ENCODE results near the gene HOXD1.

HOXD1 gene

DNA sequence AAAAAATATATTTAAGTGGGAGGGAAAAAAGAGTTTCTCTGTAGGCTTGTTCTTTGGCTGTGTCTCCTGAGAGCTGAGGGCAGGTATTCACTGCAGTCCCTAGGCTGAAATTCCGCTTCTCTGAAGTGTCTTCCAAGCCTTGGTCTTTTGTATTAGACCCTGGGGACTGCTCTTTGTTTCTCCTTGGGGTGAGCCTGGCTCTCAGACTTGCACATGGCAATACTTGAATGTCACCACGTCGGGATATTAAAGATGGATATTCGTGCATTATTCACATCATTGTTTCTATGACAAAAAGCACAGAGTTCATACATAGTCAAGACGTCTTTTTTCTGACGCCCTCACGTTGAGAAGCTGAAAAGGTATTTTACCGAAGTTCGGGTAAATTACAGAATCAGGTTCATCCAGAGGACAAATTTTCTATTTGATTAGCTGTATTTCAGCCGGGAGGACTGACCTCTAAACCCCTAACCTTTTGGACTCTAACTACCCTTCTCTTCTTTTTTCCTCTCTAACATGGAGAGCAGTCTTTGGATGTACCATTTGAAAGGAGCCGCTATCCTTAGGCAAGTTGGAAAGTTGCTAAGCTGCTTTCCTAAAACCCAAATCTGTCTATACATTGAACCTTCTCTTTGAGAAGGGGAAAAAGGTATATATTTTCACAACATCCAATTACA, 33.8 kb upstream of the HOXD1 start:
- DNase-seq: no peak

DNA sequence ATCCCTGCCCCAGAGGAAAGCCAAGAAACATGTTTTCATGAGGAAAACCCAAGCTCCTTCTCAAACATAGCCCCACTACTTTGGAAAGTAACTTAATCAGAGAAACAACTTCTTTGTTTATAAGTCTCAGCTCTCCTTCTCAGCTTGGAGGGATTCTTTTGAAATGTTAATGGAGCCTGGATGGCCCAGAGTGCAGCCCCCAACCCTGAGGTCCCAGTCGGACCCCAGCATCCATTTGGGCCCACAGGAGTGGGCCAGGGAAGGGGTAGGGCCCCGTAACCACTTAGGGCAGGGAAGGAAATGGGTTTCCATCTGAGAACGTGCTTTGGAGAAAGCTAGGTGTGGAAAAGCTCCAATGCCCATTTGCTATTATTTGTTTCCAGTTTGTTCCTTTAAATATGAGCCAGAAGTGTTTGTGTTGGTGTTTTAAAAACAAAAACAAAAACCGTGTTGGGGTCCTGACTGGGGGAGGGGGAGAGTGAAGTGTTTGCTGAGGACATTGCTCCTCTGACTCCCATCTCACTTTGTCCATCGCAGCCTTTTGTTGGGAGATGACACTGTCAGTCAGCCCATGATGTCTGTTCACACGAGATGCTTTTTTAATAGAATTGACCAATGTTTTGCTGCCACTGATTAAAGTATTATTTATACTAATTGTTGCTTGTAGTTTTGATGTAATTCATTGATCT, 33.0 kb upstream of the HOXD1 start:
- no peak for DNase-seq

DNA sequence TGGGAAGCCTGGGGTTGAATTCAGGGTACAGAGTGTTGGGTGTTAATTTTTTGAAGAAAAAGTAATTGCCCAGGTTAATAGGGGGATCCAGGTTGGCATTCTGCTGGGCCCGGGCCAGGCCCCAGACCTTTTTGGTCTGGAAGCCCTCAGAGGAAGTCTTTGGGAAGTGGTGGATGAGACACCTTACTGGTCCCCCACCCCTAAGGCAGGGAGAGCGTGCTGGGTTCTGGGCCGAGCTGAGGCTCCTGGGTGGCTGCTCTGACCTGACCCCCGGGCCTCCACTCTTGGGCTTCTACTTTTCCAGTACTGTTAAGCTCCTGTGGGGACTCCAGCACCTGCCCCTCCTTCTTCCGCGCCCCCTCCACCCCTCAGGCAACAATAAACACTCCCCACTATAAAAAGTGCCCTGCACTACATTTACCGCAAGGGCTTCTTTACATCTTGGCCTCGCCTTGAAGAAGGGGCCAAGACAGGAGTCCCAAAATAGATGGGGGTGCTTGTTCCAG, 32.1 kb upstream of the HOXD1 start:
- no peak for DNase-seq

DNA sequence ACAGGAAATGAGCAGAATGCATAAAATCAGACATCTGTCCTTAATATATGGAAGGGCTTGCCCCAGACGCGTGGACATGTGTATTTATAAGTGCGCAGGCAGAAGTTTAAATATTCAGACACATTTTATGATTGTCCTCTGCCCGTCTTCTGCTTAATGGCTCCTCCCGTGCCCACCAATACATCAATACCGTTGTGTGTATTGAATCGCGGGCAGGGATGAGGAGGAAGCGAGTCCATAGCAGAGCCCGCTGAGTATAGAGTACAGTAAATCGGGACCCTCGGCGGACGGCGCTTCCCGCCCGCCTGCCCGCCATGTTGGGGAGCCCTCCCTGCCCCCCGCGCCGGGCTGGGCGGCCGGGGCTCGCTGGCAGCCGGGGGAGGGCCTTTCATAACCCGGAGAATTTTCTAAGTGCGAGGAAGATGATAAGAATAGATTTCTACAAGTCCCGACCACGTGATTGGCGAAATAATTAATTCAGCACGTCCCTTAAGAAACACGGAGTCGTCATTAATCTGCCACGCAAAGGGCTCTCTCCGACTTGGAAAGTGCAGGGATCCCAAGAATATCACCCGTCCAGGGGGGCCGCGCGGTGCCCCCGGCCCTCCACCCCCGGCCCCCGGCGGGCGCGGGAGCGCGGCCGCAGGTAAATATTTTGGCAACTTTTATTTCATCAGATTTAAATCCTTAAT, 31.5 kb upstream of the HOXD1 start, which contains the start of gene HOXD3:
Gene HOXD3 (plus strand): TSS at position 501 of the 692 bp plus-strand sequence. CDS start 11,808 bp downstream, outside the sequence.
- DNase-seq: no peak

DNA sequence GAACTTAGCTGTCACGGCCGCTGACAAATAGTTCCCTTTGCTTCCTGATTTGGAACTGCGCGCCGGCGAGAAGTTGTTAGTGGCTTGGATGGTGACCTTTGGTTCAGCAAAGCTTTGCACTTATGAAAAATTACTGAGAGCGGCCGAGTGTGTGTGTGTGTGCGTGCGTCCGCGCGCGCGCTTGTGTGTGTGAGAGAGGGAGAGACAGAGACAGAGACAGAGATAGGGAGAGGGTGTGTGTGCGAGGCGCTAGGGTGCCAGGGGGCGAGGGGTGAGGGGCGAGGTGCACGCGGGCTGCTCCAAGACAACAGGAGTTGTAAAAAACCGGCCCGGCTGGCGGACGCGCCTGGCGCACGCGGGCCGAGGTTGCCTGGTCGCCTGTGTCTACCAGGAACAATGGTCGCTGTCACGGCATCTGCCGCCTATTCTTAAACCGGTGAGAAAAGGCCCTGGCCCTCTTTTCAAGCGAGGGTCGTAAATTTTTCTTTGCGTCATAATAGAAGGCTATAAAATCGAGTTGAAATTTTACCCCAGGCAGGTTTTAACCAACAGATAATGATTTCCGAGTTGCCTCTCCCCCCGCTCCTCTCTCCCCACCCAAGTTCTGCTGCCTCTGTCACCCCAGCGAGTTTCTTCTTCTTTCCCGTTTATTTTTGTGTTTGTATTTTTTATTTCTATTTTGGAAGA, 30.8 kb upstream of the HOXD1 start:
- DNase-seq: no peak

DNA sequence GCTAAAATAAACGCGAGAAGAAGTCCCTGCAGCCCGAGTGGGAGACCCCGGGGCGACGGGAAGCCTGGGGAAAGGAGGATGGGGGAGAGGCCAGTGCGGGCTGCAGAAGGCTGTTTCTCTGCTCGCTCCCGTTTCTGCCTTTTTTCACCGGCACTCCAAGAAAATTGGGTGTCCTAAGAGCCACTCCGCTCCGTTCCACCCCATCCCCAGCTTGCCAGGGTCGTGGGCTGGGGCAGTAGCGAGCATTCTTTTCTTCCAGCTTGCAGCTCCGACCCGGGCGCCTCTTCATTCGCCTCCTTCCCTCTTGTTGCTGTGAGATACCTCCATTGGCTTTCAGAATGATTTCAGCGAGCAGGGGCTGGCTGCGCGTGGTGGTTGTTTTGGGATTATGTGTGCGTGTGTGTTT, 30.3 kb upstream of the HOXD1 start:
- DNase-seq: no peak

DNA sequence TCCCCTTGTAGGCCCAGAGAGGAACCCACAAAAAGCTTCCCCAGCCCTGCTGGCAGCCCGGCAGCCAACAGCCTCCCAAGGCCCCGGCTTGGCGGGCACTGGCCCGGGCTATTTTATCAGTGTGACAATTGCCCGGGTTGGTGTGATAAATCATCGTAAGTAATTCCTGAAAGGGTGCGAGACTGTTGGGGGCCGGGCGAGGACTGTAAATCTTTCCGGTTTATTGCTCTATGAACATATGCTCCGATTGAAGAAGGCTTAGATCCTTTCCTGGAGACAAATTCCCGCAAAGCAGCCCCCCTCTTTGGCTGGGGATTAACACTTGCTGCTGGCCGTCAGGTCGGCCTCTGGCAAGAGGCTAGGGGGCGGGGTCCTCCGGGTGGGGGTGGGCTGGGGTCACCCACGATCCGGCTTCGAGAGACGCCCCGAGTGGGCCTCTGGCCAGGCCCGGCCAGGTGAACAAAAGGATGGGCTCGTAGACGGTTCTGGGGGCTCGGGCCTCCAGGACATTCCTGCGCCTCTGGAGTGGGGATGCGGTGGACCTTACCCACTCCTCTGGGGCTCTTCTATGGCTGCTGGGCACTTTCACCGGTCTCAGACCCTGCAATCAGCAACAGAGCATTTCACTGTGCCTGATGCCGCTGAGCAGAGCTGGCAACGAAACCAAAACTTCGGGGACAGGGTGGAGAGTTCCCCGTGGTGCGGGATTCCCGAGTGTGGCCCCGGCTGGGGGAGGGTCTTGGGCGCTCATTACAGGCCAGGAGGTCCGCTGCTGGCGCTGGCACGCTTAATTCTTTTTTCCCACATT, 29.4 kb upstream of the HOXD1 start:
- no peak for DNase-seq

DNA sequence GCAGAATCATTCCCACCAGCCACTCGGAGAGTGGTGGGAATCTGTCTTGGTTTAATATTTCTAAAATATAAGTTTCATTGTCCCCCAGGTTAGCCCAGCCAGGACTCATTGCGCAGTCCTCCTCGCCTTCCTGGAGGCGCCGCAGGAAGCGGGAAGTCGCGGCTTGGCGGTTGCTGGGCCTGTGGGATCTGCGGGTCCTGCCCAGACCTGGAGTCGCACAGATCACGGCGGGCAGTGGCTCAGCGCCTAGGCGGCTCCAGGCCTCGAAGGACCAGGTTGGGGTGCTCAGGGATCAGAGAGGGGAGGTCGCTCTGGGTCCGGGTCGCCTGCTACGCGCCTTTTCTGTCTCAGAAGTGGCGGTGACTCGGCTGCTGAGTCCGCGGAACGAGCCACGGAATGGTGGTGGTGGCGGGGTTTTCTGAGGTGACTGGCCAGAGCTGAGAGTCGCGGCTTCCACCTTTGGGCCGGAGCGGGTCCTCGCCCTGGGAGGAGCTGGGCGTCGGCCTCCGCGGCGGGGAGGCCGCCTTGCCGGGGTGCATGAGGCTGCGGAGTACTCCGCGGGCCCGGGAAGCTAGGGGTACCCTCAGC, 28.7 kb upstream of the HOXD1 start:
- DNase-seq: no peak

DNA sequence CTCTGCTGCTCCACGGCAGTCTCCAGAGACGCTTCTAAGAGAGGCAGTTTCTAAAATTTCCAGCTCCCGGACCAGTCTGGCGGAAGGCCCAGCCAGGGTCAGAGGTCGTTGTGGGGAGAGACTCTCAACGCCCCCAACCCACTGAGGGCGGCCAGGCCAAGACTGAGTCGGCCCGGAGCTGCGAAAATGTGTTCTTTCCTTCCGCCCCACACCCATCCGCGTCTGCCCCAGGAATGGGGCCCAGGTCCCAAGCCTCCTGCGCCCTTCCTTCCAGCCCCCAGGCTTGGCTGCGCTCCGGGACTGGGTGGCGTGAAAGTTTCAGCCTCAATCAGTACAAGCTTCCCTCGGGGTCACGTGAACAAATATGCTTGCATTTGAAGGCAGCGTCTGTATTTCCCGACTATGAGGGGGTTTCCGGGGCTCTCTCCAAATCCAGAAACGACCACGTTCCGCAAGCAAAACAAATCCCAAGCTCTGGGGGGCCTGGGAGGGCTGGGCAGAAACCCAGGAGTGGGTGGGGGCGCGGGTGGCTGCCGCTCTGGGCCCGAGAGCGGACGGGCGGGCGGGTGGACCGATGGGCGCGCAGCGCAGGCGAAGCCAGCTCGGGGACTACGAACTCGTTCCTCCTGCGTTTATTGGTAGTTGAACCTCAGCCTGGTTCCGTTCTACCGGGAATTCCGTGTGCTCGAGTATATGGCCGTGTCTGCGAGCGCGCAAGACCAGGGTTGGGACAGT, 28.1 kb upstream of the HOXD1 start:
- DNase-seq: no peak

DNA sequence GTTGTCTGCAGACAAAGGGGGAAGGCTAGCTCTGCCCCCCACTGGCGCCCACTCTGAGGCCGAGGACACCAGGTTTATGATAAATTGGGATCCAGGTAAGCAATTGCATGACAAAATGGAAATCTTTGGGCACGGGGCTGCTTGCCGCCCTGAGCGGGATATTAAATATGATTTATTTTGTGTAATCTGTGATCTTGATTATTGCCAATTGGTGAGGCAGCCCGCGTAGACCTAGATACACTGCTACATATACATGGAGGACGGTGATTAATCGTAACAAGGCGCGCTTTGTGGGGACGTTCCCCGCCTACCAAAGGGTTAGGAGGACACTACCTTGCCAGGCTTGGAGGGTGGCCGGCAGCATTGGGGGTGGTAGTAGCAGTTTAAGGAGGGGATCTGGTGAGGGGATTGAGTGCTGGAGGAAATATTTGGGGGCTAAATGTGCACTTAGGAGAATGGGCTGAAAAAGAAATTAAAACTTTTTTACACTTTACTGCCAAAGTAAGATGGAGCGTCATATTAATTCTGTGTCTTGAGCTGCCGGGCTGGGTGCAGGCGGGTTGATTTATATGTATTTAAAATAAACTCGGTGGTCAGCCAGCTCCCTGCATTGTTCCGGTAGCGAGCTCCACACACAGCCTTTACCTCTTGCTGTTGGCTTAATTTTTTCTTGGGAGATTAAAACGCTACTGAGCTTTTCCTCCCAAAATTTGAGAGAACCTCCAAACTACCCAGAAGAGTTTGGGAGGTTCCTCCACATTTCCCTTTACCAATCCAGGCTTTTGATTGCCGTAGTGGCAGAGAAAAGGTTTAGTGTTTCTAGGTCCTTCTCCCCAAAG, 27.3 kb upstream of the HOXD1 start:
- DNase-seq: no peak

DNA sequence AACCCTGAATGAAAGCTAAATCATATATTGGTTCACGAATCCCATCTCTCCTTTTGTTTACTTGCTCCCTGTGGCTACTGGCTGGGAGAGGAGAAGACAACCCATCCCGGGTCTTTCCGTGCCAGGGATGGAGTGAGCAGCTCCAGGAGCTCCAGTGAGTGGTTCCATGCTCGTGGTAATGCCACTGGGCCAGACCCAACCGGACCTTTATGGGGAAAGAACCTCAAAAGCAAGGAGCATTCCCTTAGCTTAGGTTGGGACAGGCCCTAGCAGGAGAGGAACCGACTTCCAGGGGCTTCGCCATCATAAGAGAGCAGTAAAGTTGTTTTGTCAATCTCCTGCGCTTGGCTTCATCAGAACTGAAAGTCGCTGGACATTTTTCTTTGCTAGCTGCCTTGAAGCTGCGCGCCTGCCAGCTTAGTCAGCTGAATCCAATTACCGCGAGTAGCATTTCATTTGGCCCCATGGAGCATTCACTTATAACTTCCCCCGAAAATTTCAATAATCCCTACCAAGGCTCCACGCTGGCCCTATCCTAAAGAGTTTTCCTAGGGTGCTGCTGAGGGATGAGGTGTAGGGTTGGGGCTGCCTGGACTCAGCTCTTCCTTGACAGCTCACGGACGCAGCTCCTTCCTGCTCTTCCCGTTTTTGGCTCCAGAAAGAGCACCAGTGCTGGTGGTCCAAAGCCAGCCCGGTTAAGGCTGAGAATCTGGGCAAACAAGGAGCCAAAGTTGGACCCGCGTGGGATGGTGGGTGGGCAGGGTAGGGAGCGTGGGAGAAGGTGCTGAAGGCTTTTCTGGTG, 26.4 kb upstream of the HOXD1 start:
- DNase-seq: peak; percentile 54

DNA sequence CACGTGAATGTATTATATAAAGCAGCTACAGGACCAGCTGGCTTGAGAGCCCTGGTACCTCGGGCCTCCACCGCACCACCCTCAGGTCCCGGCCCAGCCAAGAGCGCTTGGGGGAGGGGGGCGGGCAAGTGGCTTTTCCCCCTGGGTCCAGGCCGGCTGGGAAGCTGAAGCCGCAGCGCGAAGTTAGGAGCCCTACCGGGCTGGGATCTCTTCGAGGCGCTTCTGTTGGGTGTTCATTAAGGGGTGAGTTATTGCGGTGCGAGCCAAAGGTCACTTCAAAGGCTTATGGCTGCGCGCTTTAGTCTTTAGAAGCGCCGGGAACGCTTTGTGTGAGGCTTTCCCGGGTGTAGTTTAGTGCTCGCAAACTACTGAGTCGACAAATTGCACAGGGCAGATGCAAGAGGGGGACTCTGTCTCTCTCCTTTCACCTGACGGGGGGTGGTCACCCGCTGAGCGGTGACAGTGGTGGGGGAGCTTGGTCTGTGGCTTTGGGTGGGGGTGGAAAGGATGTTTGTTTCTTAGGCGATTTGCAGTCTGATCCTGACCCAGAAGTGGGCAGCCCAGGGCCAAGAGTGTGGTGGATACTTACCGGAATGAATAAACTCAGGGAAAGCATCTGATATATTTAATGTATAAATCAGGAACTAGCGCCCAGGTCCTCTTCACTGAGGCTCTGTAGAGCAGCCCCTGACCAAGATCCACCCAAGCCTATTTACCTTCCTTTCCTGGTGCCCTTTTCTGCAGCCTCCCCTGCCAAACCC, 25.4 kb upstream of the HOXD1 start:
- DNase-seq: no peak

DNA sequence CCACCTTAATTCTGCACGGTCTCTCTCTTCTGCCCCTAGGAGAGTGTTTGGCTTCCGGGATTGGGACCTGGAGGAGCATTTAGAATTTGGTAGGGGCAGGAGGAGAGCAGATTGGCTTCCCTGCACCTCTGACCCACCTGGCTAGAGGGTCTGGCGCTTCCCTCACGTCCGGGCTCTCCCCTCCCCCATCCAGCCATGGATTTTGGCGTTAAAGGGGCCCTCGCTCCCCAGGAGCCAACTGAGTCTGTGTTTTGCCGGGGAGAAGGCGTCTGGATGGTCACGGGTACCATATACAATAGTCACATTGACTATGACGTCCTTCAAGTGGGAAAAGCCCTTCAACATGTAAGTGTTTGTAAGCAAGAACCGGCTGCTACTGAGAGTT, 24.8 kb upstream of the HOXD1 start:
- DNase-seq: no peak

DNA sequence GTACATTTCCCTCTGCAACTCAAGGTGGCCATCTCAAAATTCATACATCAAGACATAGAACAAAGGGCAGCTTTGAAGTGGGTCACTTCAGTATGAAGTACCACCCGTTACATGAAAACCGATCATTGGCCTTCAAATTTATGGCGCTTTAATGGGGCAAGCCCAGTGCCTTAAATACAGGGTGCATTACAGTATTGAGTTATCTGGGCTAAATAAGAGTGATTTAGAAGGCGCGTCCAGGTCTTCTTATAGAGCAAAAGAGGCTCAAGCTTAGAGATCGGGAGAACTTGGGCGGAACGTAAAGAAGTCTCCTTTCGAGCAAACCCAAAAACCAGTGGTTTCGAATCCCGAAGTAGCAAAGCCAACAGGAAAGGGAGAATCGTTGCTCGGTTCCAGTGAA, 24.3 kb upstream of the HOXD1 start:
- no peak for DNase-seq

DNA sequence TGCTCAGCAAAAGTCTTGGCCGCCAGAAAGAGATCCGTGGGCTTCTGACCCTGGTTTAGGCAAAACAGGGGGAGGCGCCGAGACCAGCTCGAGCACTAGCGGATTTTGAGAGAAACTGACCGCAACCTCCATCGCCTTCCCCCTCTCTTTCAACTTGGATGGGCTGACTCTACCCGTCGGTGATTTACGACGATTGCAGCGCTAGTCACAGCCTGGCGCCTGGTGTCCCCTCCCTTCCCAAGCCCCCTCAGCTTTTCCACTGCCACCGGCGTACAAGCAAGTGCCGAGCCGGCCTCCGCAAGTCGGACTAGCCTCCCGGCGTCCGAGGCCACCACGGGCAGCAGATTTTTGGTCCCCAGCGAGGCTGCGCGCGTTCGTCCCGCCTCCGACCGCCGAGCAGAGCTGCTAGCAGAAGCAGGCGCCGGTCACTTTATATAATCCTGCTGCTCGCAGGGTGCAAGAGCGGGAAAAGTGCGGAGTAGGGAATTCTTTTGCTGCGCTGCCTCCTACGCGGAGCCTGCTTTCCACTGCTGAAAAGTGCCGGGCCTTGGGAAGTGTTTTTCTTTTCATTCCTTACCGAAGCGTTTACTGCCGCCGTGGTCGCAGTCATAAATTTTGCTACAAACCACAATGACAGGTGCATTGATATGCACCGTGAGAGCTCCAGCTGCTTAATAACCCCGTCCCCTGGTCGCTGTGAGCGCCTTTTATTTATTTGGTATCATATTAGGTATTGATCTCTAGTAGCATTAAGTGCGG, 23.7 kb upstream of the HOXD1 start:
- DNase-seq: no peak

DNA sequence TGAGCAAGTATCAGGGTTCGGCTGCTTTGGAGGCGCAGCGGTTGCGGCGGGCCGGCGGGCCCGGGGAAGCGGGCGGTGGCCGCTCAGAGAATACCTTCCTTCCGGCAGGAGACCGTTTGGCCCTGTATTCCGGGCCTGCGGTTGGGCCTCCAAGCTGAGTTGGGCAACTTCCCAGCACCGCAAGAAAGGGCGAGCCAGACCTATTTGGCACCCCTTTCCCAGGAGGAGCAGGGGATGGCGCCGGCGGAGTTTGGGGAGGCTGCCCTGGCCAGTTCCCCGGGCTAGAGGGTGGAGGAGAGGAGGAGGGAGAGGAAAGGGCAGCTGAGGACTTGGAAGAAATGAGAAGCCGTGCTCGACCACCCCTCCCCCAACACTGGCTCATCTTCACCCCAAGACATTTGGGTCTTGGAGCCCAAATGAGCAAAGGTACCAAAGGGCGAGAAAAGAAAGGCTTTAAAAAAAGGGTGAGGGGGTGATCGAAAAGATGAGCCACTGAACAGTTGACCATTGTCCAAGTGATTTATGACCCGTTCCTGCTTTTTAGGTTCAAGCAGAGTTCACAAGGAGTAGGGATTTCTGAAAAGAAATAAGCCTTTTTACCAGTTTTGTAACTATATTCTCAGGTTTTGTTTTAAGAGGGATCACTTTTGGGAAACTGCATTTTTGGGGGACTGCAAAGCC, 23.0 kb upstream of the HOXD1 start:
- no peak for DNase-seq

DNA sequence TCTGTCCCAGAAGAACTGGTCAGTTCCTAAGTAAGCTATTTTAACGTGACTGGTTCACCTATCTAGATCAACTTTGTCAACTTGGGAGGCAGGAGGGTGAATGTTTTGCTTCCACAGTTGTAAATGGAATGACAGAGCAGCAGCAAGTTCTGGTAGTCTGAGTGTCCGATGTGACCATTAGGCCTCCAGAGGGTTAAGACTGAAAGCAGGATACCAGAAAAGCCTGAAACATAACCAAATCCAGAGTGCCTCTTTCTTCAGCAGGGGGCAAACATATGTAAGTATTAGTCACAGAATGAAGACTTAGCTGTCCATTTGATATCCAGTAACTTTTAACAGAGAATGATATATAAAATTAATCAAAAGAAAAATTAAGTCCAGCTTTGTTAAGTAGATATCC, 22.2 kb upstream of the HOXD1 start:
- DNase-seq: no peak
